GM19193 (cell line): Measurements from ENCODE around the gene NME7.

ENCODE experiments used
- POLR2A ChIP-seq: IDR thresholded peaks from 4 replicates; pipeline ENCODE4 v1.6.1; 2011; ENCODE audit not compliant: insufficient read depth, insufficient read length; ENCODE audit errors: extremely low read depth

The NME7 gene

DNA sequence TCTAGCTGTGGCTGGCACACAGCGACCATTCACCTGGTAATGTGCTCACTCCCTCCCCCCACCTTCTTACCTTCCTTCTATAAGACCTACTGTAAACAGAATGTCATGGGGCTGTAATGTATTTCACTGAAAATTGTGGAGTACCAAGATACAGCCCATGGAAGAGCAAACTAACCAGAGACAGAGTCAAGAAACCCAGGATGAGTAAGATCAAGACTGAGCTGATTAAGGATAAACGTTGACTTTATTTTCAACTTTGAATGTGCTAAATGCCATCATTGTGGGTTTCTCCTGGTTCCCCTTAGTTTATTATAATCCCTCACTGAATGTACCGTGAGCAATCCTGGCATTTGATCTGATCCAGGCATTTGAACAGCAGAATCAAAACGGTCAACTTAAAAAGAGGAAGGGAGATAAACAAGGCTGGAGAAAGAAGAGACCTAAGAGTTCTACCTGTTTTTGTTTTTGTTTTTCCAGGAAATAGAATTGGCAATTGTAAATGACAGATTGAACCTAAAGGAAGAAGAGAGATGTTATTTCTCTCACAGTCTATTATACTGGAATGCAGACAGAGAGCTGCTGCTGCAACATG, 277.2 kb downstream of the NME7 start:
- no peak for TF ChIP-seq POLR2A

DNA sequence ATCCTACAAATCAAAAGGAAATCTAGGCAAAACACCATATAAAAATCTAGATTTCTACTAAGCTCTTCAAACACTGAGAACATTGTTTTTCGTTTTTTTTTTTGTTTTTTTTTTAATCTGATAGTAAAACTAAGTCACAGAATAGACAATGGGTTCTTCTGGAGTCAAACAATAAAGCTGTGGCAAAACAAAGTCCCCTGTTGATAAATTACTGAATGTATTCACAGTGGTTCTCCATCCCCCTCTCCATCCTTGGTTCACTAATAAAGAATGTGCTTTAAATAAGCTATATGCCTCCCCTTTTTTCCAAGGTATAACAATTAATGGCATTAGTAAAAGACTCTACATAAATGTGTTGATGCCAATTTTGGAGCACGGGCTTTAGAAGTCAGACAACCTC, 277.8 kb downstream of the NME7 start:
- no peak for TF ChIP-seq POLR2A

DNA sequence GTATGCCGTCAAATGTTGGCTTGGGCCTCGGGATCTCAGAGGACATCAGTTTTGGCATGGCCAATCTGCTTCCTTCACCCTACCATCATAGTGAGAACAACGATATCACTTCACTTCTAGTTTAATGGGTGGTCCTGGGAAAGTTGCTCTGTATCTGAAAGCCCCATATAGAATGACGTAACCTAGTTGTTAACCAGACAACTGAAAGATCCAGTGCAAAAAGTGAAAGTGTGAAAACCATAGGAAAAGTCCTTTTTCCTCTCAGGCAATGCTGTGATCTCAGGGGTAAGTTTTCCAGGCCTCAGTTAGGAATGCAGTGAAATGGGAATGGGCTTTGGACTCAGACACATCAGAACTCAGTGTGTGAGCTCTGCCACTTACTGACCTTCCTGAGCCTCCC, 279.7 kb downstream of the NME7 start:
- no peak for TF ChIP-seq POLR2A

DNA sequence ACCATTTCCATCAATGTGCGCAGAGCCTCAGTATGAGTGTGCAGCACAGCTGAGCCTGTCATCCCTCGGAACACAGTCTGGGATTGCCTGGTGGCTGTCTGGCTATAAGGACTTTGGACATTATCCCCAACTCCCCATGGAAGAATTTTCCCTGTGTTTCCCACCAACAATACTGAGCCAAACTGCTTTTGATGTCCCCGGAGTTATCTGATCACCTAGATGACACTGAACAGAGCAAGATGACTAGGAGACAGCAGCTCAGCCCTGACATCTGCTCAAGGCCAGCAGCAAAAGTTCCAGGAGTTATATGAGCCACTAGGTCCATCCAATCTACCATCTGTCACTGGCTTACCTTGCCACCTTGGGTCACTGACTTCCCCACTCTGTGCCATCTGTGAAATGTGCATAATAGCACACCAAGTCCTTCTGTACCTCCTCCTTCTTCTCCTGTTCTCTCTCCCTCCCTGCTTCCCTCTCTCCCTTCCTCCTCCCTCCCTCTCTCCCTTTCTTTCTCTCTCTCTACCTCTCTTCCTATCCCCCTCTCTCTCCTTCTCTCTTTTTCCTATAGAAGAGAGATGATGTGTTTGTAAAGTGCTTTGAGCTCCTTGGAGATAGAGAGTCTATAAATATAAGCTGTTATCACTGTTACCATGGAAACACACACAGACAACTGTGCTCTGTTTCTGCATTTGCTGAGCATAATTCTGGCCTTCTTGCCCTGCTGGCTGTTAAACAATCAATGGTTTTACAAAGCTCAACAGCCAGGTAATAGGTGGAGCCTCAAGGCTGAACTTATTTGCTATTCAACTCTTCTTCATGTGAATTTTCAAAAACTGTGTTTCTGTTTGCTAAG, 280.8 kb downstream of the NME7 start:
- no peak for TF ChIP-seq POLR2A

DNA sequence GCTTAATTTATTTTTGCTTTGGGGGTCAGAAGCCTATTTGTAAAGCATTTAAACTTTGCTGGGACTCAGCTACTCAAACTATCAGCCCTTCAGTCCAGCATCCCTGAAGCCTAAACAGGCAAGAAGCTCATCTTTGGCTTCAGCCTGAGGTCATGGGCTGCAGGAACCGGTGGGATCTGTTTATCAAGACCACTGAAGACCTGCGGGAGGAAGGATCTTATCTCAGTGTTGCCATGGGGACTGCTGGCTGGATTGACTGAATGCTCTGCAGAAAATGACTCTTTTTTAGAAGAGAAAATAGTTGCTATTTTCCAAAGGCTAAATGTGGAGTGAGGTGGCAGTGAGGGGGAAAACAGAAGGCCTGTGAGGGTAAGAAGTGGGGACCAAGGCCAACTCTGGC, 281.7 kb downstream of the NME7 start:
- no peak for TF ChIP-seq POLR2A
